ENCODE measurements around the gene FOXR1. TPM values are rescaled to one million over a fixed set of nuclear protein-coding genes. Genes with fewer than 3 reads are reported as not detected.

The FOXR1 gene
- total RNA-seq, 2 experiments from 2014 or later = not detected

DNA sequence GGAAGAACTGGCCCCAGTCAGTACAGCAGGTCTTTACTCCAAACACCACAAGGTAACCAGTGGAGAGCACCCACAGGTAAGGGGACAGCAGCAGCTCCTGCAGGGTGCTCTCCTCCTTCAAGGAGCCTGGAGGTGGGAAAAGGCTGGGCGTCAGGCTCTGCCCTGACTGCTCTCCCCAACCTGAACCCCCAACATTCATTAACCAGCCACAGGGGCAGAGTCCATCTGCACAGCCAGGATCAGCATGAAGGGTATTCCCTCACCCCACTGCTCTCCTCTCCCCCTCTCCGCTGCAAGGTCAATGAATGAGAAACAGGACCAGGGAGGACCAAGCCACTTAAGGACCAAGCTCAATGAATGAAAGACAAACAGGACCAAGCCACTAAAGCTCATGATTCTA lies 55.4 kb downstream of the FOXR1 start:
- no peaks in the 10 kb centered on the region for H3K27me3 Mint-ChIP-seq
- ChIA-PET CTCF (interaction anchor here (1.3 kb wide), 2 partner anchors 29 to 296 kb away, joined by 3 to 4 read pairs; no protein-coding TSS in a partner anchor), POLR2A (interaction anchor here (1.2 to 8.4 kb wide), 2 partner anchors 10 to 68 kb away, joined by 4 to 98 read pairs; partner anchors contain the start of genes RPS25 and TRAPPC4)
- TF ChIP-seq, protein P1, sequence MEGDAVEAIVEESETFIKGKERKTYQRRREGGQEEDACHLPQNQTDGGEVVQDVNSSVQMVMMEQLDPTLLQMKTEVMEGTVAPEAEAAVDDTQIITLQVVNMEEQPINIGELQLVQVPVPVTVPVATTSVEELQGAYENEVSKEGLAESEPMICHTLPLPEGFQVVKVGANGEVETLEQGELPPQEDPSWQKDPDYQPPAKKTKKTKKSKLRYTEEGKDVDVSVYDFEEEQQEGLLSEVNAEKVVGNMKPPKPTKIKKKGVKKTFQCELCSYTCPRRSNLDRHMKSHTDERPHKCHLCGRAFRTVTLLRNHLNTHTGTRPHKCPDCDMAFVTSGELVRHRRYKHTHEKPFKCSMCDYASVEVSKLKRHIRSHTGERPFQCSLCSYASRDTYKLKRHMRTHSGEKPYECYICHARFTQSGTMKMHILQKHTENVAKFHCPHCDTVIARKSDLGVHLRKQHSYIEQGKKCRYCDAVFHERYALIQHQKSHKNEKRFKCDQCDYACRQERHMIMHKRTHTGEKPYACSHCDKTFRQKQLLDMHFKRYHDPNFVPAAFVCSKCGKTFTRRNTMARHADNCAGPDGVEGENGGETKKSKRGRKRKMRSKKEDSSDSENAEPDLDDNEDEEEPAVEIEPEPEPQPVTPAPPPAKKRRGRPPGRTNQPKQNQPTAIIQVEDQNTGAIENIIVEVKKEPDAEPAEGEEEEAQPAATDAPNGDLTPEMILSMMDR (IDR thresholded peaks at IDR 0.05) = no peak
- peaks cover 48% of the 10 kb centered on the region for H3K4me1 Mint-ChIP-seq (ENCODE audit: low read depth)
- H3K36me3 Mint-ChIP-seq (ENCODE audit: low read depth) = peaks cover 43% of the 10 kb centered on the region
- intact Hi-C loops (cut with micrococcal nuclease) = no loop called here
- ATAC-seq (no peak), DNase-seq (no peak)
- no peak overlapping the region for H3K4me3 Mint-ChIP-seq
- H3K9me3 Mint-ChIP-seq = no peaks in the 10 kb centered on the region
- peak overlapping the region; percentile 21 for H3K27ac Mint-ChIP-seq

DNA sequence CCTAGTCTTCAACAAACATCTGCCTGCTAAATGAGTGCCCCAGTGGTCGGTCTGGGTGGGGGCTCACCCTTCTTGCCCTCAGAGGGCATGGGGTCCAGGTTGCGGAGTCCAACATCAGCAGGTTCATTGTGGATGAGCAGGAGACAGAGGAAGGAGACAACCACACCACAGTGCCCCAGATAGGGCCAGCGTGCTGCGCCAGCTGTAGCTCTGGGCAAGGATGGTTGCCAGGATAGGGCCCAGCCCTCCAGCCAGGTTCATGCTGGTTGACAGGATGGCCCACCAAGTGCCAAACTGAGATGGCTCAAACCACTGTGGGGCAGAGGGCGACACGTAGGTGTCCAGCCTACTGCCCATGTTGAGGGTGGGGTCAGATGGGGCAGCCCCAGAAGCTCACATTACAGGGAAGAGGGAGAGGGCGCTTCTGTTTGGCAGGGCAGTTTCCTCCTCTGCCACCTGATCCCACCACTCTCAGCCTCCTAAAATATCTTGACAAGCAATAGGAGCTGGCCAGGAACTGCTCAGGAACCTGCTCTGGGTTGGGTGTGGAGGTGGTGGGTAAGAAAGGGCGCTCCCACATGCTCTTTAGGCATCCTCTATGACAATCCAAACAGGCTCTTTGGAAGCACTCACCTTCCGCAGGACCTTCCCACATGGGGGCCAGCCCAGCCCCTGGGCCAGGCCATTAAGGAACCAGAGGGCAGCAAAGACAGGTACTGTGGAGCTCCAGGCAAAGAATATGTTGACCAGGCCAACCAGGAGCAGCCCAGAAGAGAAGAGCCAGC lies 56.2 kb downstream of the FOXR1 start:
- no peaks in the 10 kb centered on the region for H3K9me3 Mint-ChIP-seq
- H3K27ac Mint-ChIP-seq = no peak overlapping the region
- TF ChIP-seq, protein P1 (IDR thresholded peaks at IDR 0.05) = no peak
- intact Hi-C loops (cut with micrococcal nuclease) = no loop called here
- CTCF ChIA-PET = interaction anchor here (1.3 kb wide), 1 partner anchor 28 kb away, joined by 4 read pairs; no protein-coding TSS in a partner anchor
- peaks cover 38% of the 10 kb centered on the region for H3K36me3 Mint-ChIP-seq (ENCODE audit: low read depth)
- peaks cover 45% of the 10 kb centered on the region for H3K4me1 Mint-ChIP-seq (ENCODE audit: low read depth)
- DNase-seq = no peak
- no peak for ATAC-seq
- H3K27me3 Mint-ChIP-seq = no peaks in the 10 kb centered on the region
- POLR2A ChIA-PET = interaction anchor here (0.6 to 8.4 kb wide), 5 partner anchors 11 to 169 kb away, joined by 3 to 98 read pairs (median 3); partner anchors contain the start of genes CENATAC, RPS25 and TRAPPC4
- H3K4me3 Mint-ChIP-seq = no peak overlapping the region

DNA sequence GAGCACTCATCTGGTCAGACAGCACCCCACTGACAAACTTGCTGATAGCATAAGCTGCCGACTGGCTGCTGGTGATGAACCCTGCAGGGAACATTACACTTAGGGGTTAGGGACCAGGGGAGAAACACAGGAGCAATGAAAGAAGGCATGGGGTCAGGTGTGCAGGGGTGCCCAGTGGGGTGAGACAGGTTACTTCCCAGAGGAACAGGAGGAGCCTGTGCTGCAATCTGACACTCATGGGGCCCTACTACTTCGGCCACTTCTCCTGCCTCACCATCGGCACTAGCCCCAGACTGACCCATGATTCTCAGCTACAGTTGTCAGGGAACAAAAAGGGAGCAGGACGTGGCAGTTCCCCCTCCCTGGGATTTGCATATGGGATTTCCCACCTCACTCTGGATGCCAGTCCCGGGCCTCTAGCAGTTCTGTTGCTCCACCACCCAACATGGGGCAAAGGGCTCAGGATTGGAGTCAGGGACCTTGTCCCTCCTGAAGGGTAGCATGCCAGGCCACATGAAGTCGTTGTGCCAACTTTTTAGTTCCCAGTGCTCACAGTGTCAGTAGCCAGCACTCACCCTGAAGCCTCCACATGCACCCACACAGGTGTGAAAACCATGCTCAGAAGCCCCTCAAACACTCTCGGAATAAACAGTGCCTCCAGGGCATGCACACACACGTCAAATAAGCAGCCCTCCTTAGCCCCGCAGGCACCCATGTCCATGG lies 56.9 kb downstream of the FOXR1 start:
- ChIA-PET CTCF (no interaction called here), POLR2A (interaction anchor here (0.6 to 8.4 kb wide), 6 partner anchors 11 to 168 kb away, joined by 3 to 98 read pairs (median 3); partner anchors contain the start of genes CENATAC, RPS25 and TRAPPC4)
- peak overlapping the region; percentile 70 for H3K4me3 Mint-ChIP-seq
- intact Hi-C loops (cut with micrococcal nuclease) = no loop called here
- peak overlapping the region; percentile 90 for H3K27ac Mint-ChIP-seq
- ATAC-seq (no peak), DNase-seq (no peak)
- H3K9me3 Mint-ChIP-seq = no peaks in the 10 kb centered on the region
- peaks cover 40% of the 10 kb centered on the region for H3K4me1 Mint-ChIP-seq (ENCODE audit: low read depth)
- TF ChIP-seq, protein P1 (IDR thresholded peaks at IDR 0.05) = no peak
- H3K36me3 Mint-ChIP-seq (ENCODE audit: low read depth) = peaks cover 33% of the 10 kb centered on the region
- no peaks in the 10 kb centered on the region for H3K27me3 Mint-ChIP-seq

DNA sequence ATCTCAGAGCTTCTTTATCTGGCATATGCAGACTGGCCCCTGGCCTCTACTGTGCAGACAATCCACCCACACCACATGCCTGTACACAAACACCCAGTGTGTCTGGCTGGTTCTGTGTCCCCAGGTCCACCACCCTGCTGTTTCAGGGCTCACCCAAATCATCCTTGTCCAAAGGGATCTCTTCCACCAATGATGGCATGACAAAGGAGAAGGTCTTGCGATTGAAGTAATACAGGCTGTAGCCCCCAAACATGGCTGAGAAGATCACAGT lies 57.4 kb downstream of the FOXR1 start:
- TF ChIP-seq, protein P1 (IDR thresholded peaks at IDR 0.05) = no peak
- ChIA-PET POLR2A (interaction anchor here (0.6 to 8.4 kb wide), 5 partner anchors 12 to 57 kb away, joined by 3 to 98 read pairs (median 3); partner anchors contain the start of genes CENATAC, RPS25 and TRAPPC4), CTCF (no interaction called here)
- H3K4me3 Mint-ChIP-seq = peak overlapping the region; percentile 70
- H3K27me3 Mint-ChIP-seq = no peaks in the 10 kb centered on the region
- DNase-seq (no peak), ATAC-seq (no peak)
- no peaks in the 10 kb centered on the region for H3K9me3 Mint-ChIP-seq
- H3K36me3 Mint-ChIP-seq (ENCODE audit: low read depth) = peaks cover 28% of the 10 kb centered on the region
- intact Hi-C loops (cut with micrococcal nuclease) = no loop called here
- H3K27ac Mint-ChIP-seq = peak overlapping the region; percentile 90
- peaks cover 37% of the 10 kb centered on the region for H3K4me1 Mint-ChIP-seq (ENCODE audit: low read depth)

Measured in activated CD8-positive, alpha-beta T cell treated with anti-CD3 and anti-CD28 coated beads for 36 hours (primary cell).